NCI-H2171 (cell line): Measurements from ENCODE around the gene ERP27.

Experiments
- DNase-seq: peaks from one replicate; lab custom pipeline; 2025; lab: John Stamatoyannopoulos, UW

Gene ERP27

DNA sequence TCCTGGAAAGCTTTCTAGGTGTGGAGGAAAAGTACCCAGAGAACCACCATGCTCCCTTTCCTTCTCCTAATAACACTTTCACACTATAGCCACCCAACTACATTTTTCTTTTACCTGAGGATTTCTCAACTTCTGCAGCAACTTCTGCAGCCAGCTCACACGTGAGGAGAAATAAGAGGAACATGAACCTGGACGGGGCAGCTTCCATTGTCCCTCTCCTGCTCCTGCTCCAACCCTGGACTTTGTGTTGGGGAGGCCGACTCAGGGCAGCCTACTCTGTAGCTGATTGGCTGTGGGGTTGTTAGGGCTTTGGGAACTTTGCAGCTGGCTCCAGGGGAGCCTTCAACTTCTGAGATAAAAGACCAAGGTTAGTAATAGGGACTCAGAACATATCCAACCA is at the start of gene ERP27:
ERP27 (minus strand) TSS at position 237 of the 400 bp plus-strand sequence; CDS start at position 208, 29 bp downstream.
- no peak for DNase-seq

DNA sequence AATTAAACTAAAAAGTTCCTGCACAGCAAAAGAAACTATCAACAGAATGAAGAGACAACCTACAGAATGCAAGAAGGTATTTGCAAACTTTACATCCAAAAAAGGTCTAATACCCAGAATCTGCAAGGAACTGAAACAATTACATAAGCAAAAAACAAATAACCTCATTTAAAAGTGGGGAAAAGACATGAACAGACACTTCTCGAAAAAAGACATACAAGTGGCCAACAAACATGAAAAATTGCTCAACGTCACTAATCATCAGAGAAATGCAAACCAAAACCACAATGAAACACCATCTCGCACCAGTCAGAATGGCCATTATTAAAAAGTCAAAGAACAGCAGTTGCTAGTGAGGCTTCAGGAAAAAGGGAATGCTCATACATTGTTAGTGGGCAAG is 49.7 kb upstream of the ERP27 start:
- no peak for DNase-seq

DNA sequence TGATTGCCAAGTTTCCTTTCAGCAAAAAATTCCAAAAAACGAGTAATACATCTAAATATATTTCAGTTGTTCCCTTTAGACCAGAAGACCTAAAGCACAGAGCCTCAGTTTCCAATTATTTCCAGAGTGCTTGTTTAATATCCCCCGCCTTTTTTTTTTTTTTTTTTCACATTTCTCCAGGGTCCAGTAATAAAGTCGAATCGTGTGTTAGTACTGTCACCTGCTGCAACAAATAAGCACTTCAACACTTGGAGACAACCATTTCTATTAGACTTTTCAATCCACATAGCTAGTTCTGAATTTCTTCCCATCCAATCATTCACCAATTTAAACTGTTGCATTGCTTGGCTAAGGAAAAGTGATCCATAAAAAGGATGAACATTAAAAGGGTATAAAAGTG is 48.1 kb upstream of the ERP27 start:
- no peak for DNase-seq

DNA sequence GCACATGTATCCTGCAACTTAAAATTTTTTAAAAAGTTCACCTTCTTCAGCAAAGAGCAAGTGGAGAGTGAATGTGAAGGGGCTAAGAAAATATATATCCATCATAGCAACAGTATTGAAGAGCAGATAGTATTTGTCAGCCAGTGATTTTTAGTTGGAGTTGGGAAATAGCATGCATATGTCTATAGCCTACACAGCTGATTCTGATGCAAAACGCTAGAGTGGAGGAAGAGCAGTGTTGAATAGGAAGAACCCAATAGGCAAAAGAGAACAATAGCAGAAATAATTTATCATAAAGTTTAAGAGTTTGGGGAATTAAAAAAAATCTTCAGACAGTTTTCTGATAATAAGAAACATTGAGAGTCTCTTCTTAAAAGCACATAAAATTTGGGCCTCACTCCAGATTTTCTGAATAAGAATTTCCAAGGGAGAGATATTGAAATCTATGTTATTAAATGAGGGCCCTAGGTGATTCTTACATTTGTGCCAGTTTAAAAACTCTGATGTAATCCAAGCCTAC is 46.5 kb upstream of the ERP27 start:
- DNase-seq = no peak

DNA sequence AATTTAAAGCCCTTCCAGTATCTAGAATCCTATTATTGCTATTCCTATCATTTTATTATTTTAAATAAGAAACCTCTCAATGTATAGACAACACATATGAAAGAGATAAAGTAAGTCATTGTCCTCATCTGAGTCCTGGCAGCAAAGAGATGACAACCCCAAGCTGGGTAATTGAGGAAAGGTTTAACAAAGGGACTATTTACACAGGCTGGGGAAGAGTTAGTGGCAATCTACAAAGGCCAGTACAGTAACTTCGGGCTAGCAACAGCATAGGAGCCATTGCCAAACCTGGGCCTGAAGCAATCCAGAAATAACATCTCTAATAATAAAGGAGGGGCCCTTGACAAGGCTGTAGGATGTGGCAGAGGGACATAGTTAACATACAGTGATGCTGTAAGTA is 45.7 kb upstream of the ERP27 start:
- DNase-seq = no peak

DNA sequence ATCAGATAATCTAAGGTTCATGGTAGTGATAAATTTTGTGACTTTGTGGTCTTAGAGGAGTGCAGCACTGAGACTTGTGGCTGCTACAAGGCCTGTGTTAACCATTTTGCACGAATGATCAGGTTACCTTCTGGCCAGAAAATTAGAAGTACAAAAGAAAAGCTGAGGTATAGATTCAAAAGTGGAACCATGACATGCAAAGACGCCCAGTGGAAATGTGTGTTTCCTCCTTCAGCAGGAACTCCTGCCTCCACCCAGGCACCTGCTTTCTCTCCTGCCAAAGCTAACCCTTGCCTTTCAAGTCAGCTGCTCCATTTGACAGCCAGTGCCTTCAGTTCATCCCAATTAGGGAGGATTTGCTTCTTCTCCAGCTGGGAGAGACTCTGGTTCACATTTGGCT is 44.7 kb upstream of the ERP27 start:
- DNase-seq = no peak

DNA sequence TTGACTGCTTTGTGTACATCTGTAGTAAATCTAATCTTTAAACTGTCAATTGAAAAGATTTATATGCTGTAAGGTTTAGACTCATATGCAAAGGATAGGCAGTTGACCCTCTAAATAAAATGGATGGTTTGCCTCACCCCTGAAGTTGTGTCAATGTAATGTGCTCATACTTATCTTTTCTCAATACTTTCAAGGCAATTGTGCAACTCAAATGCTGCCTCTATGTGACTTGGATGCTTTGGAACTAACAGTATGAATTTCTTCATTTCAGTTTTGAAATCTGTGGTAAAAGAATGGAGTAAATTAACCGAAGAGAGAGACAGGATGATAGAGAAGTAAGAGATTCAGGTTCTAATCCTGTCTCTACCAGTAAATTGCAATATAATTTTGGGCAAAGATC is 44.2 kb upstream of the ERP27 start:
- no peak for DNase-seq

DNA sequence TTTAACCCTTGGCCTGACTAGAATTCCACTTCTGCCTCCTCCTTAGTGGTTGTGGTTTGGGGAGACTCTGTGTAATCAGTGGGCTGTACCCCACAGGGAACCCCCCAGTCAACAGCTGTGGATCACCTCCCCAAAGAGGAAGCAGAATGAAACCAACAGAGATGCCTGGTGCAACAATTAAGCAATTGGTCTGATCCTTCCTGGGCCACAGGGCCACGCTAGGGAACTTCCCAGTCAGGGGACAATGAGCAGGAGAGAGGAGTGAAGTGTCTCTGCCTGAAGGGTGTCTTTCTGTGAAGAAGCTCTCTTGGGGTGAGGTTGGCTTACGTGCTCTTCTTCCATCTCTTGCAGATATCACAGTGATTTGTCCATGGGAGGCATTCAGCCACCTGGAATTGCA is 42.7 kb upstream of the ERP27 start:
- DNase-seq = no peak

DNA sequence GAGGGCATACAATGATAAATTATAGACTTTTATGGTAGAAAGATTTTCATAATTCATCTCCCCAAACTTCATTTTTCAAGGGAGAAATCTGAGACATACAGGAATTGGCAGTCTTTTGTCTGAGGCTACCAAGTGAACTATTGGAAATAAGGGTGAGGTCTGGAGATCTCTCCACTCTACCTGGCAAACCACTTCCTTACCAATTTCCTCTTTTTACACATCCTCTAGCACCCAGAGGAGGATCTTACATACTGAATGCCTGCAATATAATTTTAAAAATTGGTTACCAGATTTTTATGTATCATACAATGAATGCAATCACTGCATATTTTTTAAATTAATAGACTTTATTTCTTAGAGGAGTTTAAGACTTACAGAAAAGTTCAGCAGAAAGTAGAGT is 41.1 kb upstream of the ERP27 start:
- no peak for DNase-seq

DNA sequence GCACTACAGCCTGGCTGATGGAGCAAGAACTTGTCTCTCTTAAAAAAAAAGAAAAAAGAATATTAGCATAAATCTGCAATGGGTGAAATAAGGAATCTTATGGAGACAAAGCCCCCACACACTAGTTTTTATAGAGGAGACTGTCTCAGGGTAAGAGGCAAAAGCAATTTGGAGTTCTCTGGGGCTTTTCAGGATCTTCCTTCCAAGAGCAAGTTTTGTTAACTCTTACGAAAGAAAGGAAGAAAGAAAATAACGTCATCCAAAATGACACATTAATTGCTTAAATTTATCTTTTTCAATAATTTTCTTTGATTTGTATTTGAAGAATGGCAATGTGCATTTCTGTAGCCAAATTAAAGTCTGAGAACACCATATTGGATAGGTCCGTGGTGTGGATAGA is 38.3 kb upstream of the ERP27 start:
- DNase-seq = no peak

DNA sequence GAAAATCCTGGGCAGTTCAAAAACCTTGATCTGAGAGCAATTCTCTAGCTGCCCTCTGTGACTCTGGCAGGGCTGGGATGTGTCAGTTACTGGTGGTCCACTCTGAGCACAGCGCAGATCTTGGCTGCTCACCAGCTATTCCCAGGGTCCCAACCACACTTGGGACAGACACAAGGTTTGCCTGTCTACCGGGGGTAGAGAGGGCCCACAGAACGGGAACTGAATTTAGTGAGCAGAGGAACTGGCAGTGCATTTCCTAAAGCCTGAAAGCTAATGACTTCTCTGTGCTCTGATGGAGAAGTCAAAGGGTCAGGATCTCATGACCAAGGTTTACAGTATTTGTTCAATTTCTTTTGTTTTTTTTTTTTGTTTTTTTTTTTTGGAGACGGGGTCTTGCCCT is 37.1 kb upstream of the ERP27 start:
- DNase-seq = no peak

DNA sequence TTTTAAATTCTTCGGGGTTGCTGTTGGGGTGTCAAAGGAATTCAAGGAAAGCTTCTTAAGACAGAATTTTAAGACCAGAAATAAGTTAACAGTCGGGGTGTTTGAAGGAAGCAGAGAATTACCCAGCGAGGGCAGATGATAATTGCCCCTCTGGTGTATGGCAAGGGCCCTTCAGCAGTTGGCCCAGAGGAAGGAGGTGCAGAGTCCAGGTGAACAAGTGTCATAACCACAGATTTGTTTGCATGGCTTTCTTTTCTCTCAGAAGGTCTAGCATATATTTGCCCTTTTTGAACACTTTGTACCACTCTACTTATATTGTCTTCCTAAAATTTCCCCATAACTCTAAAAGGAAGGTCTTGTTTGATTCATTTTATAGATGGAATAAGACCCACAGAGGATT is 36.3 kb upstream of the ERP27 start:
- no peak for DNase-seq

DNA sequence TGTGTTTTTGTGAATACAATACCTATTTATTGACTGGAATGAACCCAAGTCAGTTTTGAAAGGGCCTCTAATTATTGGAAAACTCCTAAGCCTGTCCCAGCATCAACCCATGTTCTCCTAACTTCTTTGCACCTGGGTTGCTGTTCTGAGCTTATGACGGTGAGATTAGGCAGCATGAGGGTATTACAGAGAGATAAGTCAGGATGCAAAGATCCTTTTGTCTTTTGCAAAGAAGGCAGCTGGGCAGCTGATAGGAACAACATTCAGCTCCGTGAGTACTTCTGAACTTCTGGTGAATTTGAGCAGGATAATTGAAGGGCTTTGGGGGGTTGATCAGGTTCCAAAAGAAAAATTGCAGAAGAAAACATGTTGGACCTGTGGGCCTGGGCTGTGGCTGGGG is 34.5 kb upstream of the ERP27 start, which contains the start of gene PDE6H:
PDE6H (plus strand) TSS at position 227 of the 400 bp plus-strand sequence. CDS start 4,971 bp downstream, outside the sequence.
- no peak for DNase-seq

DNA sequence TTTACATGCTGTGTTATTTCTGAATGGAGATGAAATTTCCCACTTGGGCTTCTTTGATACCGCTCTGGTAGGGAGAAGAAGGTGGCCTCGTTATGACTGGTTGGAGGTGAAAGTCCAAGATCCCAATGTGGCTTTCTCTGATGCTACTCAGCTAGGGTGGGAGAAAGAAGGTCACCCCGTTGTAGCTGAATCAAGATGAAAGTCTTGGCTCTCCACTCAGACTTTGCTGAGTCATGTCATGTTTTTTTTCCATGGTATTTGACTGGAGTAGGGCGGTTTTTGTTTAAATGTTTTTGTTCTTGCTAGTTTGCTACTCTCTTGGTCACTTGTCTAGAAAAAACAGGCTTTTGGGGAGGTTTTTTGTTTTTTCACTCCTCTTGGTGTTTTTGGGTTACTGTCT is 32.1 kb upstream of the ERP27 start:
- no peak for DNase-seq

DNA sequence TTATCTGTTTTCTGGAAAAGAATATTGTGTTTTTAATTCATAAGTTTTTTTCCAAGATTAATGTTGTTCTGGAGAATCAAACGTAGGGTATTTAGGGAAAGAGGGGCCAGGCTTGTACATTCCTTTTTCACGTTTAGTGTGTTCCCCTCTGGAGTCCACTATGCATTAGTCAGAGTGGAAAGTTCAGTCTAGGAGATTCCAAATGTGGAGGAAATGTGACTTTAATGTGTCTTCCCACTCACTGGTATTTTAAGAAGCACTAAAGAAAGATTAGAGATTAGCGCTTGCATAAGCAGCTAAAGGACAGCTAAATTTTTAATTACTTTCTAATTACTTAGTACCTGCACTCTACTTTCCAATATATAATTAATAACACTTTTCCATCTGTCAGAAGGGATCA is 30.1 kb upstream of the ERP27 start:
- DNase-seq = no peak

DNA sequence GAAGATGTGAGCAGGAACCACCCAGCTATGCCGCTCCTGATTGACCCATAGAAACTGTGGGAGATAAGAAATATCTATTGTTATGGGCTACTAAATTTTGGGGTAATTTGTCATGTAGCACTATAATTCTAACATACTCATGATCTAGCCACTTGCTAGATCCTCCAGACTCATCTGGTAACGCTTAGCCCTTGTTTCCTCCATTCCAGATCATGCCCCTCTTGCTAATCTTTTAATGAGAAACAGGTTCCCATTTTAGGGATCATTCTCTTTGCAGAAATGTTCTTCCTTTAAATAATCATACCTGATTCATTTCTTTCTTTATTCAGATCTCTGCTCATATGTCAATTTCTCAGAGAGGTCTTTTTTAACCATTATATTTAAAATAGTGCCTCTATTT is 26.9 kb upstream of the ERP27 start:
- DNase-seq = no peak

DNA sequence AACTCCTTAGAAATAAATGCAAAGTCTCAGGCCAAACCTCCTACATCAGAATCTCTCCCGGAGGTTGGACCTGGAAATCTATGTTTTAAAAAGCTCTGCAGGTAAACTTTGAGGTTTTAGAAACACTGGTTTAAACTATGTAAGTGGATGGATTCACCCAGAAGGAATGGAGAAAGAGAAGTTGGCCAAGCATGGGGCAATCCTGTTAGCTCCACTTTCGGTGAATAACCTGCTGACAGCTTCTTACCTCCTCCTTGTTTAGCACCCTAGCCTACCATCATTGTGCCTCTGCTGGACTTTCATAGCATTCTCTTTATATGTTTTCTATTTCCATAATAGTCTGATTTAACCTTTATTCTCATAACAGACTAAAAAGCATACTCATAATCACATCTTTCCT is 26.1 kb upstream of the ERP27 start:
- no peak for DNase-seq

DNA sequence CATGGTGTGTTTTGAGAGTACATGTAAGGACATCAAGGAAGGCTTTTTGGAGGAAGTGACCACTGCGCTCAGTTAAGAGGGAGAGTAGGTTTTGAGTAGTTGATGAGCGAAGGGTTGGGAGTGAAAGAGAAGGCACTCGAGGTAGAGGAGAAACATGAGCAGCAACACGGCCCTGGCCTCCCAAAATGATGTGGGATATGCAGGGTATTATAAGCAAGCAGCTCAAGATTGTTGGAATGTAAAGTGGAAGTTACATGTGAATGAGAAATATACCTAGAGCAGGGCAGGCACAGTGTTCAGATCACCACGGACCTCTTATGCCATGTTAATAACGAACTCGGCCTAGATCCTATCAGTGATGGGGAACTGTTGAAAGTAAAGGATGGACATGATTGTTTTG is 25.2 kb upstream of the ERP27 start:
- no peak for DNase-seq

DNA sequence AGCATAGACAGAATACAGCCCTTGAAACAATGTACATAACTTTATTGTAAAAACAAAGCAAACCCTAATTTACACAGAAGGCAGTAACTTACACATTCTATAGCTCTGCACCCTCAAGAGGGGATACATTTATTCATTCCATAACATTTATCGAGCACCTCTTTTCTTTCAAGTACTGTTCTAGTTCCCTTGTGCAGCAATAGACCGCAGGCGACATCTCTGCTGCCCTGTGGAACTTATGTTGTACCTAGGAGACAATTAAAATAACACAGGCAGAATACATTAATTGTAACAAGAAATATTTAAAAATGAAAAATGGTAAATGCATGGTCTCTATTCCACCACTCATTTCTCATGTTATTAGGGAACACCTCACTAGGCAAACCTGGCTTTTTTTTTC is 24.5 kb upstream of the ERP27 start:
- no peak for DNase-seq

DNA sequence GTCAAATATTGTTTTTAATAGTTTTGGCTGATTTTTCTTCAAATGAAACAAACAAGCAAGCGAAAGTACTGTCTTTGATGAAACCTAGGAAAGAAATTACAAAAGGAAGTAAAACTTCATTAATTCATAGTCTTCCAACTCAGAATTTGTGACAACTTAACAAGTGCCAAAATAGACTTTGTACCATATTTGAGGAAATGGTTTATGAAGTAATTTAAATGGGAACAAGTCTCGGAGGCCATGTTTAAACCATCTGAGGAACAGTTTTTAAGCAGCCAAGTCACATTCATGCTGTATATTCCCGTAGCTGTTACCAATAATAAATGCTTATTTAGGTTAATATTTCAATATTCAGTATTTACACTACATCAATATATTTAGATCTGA is 23.8 kb upstream of the ERP27 start:
- no peak for DNase-seq

DNA sequence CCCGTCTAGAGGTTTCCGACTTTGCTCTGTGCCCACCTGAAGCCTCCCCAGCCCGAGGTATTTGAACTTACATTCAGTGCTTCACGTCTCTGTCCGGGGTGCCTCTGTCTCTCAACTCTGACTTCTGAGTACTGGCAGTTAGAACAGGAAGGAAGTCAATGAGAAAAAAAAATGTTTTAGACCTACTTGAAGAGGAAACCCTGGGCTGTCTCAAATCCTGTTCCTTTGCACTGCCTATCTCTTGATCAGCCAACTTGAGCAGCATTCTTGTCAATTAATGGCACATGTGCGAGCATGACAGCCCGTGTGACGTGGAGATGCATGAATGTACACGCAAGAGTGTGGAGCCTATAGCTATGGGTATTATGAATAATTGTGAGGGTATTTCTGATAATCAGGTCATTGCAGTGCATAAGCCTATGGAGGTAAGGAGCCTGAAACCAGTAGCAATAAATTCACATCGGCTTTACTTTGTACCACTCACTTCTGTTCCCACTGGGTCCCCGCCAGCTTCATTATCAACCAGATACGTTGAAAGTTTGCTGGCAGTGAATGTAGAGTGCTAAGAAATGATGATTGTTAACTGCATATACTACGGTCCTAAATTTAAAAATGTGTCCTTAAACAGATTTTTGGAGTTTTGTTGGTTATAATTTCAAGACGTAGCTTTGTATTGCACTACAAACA is 23.3 kb upstream of the ERP27 start, which contains the start of gene ARHGDIB:
ARHGDIB (minus strand) TSS at position 136 of the 687 bp plus-strand sequence. CDS start 10,889 bp downstream, outside the sequence.
- DNase-seq = no peak

DNA sequence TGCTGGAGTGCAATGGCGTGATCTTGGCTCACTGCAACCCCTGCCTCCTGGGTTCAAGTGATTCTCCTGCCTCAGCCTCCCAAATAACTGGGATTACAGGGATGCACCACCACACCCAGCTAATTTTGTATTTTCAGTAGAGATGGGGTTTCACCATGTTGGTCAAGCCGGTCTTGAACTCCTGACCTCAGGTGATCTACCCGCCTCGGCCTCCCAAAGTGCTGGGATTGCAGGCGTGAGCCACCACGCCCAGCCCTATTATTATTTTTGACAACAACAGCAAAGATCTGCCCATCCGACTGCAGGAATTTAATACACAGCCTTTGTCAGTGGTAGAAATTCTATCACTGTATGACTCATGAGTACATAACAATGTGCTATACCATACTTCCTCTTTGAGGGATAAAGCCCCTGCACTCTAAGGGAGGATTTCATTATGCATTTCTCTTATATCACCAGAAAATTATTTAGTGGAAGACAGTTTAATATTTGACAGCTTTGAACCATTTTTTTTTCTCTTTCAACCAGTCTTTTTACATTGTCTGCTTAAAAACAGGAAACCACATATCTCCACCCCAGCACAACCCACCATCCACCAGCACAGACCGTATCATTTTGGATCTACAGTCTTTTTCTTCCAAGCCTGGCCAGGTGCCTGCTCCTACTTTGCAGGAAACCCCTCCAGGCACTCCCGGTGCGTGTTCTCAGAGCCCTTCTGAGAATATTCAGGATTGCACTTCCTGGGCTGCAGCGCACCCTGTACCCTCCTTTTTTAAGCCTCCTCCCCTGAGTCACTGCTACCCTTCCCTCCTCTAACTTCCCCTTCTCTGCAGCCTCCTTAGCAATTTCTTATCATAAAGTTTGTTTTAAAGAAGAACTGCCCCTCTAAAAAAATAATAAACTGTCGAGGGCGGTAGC is 22.5 kb upstream of the ERP27 start:
- DNase-seq = no peak

DNA sequence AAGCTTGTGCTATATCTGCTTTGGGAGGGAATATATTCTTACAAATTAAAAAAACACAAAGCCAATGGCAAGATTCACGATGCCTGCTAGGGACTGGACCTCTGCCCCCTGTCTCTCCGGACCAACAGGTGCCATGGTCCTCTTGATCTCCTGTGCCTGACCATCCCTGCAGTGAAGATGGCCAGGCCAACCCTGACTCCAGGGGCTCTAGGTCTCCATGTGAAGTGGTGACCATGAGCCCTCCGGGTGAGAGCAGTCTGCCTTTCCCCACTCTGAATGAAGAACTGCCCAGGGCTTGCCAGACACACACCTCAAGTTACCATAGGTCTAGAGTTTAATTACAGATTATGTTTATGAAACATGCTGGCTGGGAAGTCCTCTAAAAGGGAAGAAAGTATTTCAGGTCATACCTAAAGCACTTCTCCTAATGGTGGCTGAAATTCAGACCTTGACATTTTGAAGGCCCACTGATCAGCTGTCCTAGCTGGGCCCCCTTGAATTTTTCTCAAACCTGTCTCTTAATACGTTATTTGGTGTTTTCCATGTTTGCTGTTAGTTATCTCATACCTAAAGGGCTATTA is 21.7 kb upstream of the ERP27 start:
- DNase-seq = no peak
